Measurements from ENCODE around the gene CHST8.

The CHST8 gene

GRCh38 chr19:33781415-33781935 is 159.7 kb downstream of the CHST8 start:
- Histone ChIP-seq H3K9me3 (ENCODE audit: control insufficient read depth, low read depth, low read length) (no peaks in the 10 kb centered on the region), H3K27ac (ENCODE audit: low read length) (no peak overlapping the region), H3K4me1 (ENCODE audit: control insufficient read depth, low read depth, low read length) (peaks cover 4% of the 10 kb centered on the region), H3K27me3 (ENCODE audit: control insufficient read depth, insufficient read depth, low read length) (peaks cover 18% of the 10 kb centered on the region), H3K4me3 (ENCODE audit: low read length) (no peak overlapping the region), H3K36me3 (ENCODE audit: control insufficient read depth, low read depth, low read length) (no peaks in the 10 kb centered on the region), H3K9ac (ENCODE audit: low read length) (no peak overlapping the region)

DNA sequence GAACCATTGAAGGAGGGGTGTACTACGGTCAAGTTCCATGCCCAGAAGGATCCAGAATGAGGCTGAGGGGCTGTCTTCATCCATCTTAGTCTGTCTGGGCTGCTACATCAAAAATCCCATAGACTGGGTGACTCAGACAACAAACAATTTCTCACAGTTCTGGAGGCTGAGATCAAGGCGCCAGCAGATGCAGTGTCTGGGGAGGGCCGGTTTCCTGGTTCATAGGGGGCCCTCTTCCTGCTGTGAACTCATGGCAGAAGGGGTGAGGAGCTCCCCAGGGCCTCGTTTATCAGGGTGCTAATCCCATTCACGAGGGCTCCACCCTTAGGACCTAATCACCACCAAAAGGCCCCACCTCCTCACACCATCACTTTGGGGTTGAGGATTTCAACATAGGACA is 160.2 kb downstream of the CHST8 start:
- no peaks in the 10 kb centered on the region for H3K9me3 ChIP-seq (ENCODE audit: control insufficient read depth, low read depth, low read length)
- peaks cover 18% of the 10 kb centered on the region for H3K27me3 ChIP-seq (ENCODE audit: control insufficient read depth, insufficient read depth, low read length)
- no peaks in the 10 kb centered on the region for H3K36me3 ChIP-seq (ENCODE audit: control insufficient read depth, low read depth, low read length)
- H3K4me3 ChIP-seq (ENCODE audit: low read length): no peak overlapping the region
- no peak overlapping the region for H3K9ac ChIP-seq (ENCODE audit: low read length)
- H3K4me1 ChIP-seq (ENCODE audit: control insufficient read depth, low read depth, low read length): peaks cover 4% of the 10 kb centered on the region
- H3K27ac ChIP-seq (ENCODE audit: low read length): no peak overlapping the region

- peaks cover 5% of the 10 kb centered on the region for H3K27me3 ChIP-seq (ENCODE audit: control insufficient read depth, insufficient read depth, low read length)
- no peaks in the 10 kb centered on the region for H3K4me1 ChIP-seq (ENCODE audit: control insufficient read depth, low read depth, low read length)
These were observed 162.7 kb downstream of the CHST8 start for GRCh38 chr19:33784432-33784831.

DNA sequence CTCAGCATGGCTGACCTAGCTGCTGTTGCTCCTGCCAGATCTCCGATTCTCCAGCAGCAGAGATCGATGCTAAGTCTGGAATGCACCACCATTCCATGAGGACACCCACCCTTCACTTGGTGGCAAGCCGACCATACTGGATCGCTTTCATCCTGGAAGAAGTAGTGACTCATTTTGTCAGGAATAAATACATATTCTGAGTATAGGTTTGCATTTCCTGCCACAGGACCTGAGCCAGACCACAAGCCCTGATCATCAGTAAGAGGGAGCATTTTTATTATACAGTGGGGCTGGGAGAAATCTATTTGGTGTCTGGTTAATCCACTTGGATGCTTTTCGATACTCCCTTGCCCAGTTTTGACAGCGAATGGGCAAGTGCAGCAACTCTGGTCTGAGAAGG is 164.0 kb downstream of the CHST8 start:
- Histone ChIP-seq H3K27ac (ENCODE audit: low read length) (no peak overlapping the region), H3K9me3 (ENCODE audit: control insufficient read depth, low read depth, low read length) (no peaks in the 10 kb centered on the region), H3K4me1 (ENCODE audit: control insufficient read depth, low read depth, low read length) (no peaks in the 10 kb centered on the region), H3K9ac (ENCODE audit: low read length) (no peak overlapping the region), H3K36me3 (ENCODE audit: control insufficient read depth, low read depth, low read length) (no peaks in the 10 kb centered on the region), H3K27me3 (ENCODE audit: control insufficient read depth, insufficient read depth, low read length) (no peaks in the 10 kb centered on the region), H3K4me3 (ENCODE audit: low read length) (no peak overlapping the region)

More at GRCh38 chr19:33784432-33784831, 162.7 kb downstream of the CHST8 start:
- no peak overlapping the region for H3K27ac ChIP-seq (ENCODE audit: low read length)
- H3K4me3 ChIP-seq (ENCODE audit: low read length): no peak overlapping the region
- no peaks in the 10 kb centered on the region for H3K9me3 ChIP-seq (ENCODE audit: control insufficient read depth, low read depth, low read length)
- no peaks in the 10 kb centered on the region for H3K36me3 ChIP-seq (ENCODE audit: control insufficient read depth, low read depth, low read length)
- no peak overlapping the region for H3K9ac ChIP-seq (ENCODE audit: low read length)

GRCh38 chr19:33788676-33789075 is 166.9 kb downstream of the CHST8 start:
- no peak overlapping the region for H3K4me3 ChIP-seq (ENCODE audit: low read length)
- no peaks in the 10 kb centered on the region for H3K4me1 ChIP-seq (ENCODE audit: control insufficient read depth, low read depth, low read length)
- no peaks in the 10 kb centered on the region for H3K27me3 ChIP-seq (ENCODE audit: control insufficient read depth, insufficient read depth, low read length)
- H3K9me3 ChIP-seq (ENCODE audit: control insufficient read depth, low read depth, low read length): no peaks in the 10 kb centered on the region
- H3K27ac ChIP-seq (ENCODE audit: low read length): no peak overlapping the region
- H3K9ac ChIP-seq (ENCODE audit: low read length): no peak overlapping the region
- H3K36me3 ChIP-seq (ENCODE audit: control insufficient read depth, low read depth, low read length): no peaks in the 10 kb centered on the region

- Histone ChIP-seq H3K36me3 (ENCODE audit: control insufficient read depth, low read depth, low read length) (no peaks in the 10 kb centered on the region), H3K9me3 (ENCODE audit: control insufficient read depth, low read depth, low read length) (no peaks in the 10 kb centered on the region), H3K4me3 (ENCODE audit: low read length) (no peak overlapping the region), H3K27me3 (ENCODE audit: control insufficient read depth, insufficient read depth, low read length) (no peaks in the 10 kb centered on the region), H3K27ac (ENCODE audit: low read length) (no peak overlapping the region), H3K4me1 (ENCODE audit: control insufficient read depth, low read depth, low read length) (peaks cover 6% of the 10 kb centered on the region), H3K9ac (ENCODE audit: low read length) (no peak overlapping the region)
These were observed 167.6 kb downstream of the CHST8 start for GRCh38 chr19:33789344-33789743.

GRCh38 chr19:33794683-33795369 is 173.1 kb downstream of the CHST8 start:
- Histone ChIP-seq H3K27ac (ENCODE audit: low read length) (no peak overlapping the region), H3K4me1 (ENCODE audit: control insufficient read depth, low read depth, low read length) (peaks cover 22% of the 10 kb centered on the region), H3K9me3 (ENCODE audit: control insufficient read depth, low read depth, low read length) (no peaks in the 10 kb centered on the region), H3K27me3 (ENCODE audit: control insufficient read depth, insufficient read depth, low read length) (no peaks in the 10 kb centered on the region), H3K36me3 (ENCODE audit: control insufficient read depth, low read depth, low read length) (no peaks in the 10 kb centered on the region), H3K4me3 (ENCODE audit: low read length) (peak overlapping the region; percentile 70), H3K9ac (ENCODE audit: low read length) (peak overlapping the region; percentile 83)

DNA sequence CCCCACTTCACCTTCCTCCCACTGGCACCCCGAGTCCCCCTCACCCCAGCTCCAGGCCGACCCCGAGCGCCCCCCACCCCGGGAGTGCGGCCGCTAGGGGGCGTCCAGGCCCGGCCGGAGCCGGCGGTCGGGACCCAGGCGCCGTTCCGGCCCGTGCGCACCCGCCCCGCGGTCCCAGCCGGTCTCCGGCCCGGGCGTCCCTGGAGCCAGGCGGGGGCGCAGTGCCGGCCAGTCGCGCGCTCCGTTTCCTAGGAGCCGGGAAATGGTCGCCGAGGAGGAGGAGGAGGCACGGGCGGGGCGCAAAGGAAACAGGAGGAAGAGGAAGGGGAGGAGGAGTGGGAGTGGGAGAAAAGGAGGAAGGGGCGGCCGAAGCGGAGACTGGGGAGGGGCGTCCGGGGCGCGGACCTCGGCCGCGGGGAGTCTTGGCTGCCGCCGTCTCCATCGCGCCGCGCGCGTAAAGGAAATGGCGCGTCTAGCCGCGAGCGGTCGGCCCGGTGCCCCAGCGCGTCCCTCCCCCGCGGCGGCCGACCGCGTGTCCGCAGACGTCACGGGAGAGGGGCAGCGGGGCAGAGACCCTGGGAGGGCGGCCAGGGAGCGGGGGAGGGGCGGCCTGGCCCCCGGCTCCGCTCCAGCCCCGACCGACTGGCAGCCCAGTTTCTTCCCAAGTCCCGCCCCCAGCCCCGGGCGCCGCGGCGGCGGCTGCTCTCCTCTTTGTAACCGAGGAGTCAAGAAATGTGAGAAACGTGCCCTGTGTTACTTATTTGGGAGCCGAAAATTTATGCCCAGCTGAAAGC is 173.8 kb downstream of the CHST8 start:
- Histone ChIP-seq H3K4me3 (ENCODE audit: low read length) (peak overlapping the region; percentile 70), H3K4me1 (ENCODE audit: control insufficient read depth, low read depth, low read length) (peaks cover 24% of the 10 kb centered on the region), H3K27ac (ENCODE audit: low read length) (peak overlapping the region; percentile 24), H3K36me3 (ENCODE audit: control insufficient read depth, low read depth, low read length) (no peaks in the 10 kb centered on the region), H3K9ac (ENCODE audit: low read length) (peak overlapping the region; percentile 83), H3K27me3 (ENCODE audit: control insufficient read depth, insufficient read depth, low read length) (no peaks in the 10 kb centered on the region), H3K9me3 (ENCODE audit: control insufficient read depth, low read depth, low read length) (no peaks in the 10 kb centered on the region)

DNA sequence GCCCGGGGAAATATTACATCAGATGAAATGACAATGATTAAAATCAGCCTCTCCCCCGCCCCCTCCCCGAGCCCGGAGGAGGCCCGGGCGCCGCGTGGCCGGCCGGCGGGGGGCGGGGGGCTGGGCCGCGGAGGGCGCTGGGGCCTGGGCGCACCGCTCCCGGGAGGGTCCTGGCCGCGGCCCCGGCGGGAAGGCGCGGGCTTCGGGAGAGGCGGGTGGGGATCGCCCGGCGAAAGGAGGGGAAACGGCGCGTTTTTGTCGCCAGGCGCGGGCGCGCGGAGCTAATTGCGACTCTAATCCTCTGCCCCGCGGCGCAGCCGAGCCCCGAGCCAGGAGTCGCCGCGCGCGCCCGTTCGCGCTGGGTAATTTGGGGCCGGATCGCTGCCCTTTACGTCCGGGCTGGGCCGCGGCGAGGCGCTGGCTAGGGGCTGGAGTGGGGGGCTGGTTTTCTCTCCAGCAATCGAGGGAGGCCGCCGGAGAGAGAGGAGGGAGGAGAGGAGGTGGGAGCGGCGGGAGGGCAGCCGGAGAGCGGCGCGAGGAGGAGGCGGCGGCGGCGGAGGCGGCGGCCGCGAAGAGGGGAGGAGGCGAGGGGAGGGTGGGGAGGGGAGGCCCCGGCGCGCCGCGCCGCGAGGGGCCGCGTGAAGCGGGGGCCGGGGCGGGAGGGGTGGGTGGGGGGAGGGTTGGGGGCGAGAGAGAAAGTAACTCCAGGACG is 174.6 kb downstream of the CHST8 start, which contains the start of gene KCTD15:
Gene KCTD15 (plus strand): TSS at position 707 of the 712 bp plus-strand sequence. CDS start 3,585 bp downstream, outside the sequence.
- Histone ChIP-seq H3K9me3 (ENCODE audit: control insufficient read depth, low read depth, low read length) (no peaks in the 10 kb centered on the region), H3K27ac (ENCODE audit: low read length) (peak within 1 kb of the TSS; percentile 24), H3K27me3 (ENCODE audit: control insufficient read depth, insufficient read depth, low read length) (no peaks in the 10 kb centered on the region), H3K36me3 (ENCODE audit: control insufficient read depth, low read depth, low read length) (peaks cover 7% of the 10 kb centered on the region), H3K4me1 (ENCODE audit: control insufficient read depth, low read depth, low read length) (peaks cover 24% of the 10 kb centered on the region), H3K4me3 (ENCODE audit: low read length) (peak within 1 kb of the TSS; percentile 77), H3K9ac (ENCODE audit: low read length) (peak within 1 kb of the TSS; percentile 84)

GRCh38 chr19:33797802-33798671 is 176.3 kb downstream of the CHST8 start:
- Histone ChIP-seq H3K27ac (ENCODE audit: low read length) (no peak overlapping the region), H3K4me1 (ENCODE audit: control insufficient read depth, low read depth, low read length) (peaks cover 24% of the 10 kb centered on the region), H3K36me3 (ENCODE audit: control insufficient read depth, low read depth, low read length) (peaks cover 24% of the 10 kb centered on the region), H3K27me3 (ENCODE audit: control insufficient read depth, insufficient read depth, low read length) (no peaks in the 10 kb centered on the region), H3K9me3 (ENCODE audit: control insufficient read depth, low read depth, low read length) (no peaks in the 10 kb centered on the region), H3K4me3 (ENCODE audit: low read length) (peak overlapping the region; percentile 77), H3K9ac (ENCODE audit: low read length) (peak overlapping the region; percentile 84)

All from iPS-18a (cell line).